Sigmoid colon (tissue), 7 donors: ENCODE measurements around the gene UNCX. TPM values are rescaled to one million over a fixed set of nuclear protein-coding genes. Genes with fewer than 3 reads are reported as not detected.
"Not testable (repeated sequence)": the region's sequence is repeated elsewhere in the genome, so short reads cannot be mapped to it uniquely, and the experiment has no call there.

Experiments used
- DNase-seq: peaks from one replicate; pipeline ENCODE4 v3.0.0-alpha.2; 2019
- H3K27ac ChIP-seq, 4 donors: fragments of 200-600 bp; sonication (generic); one replicate each; pipeline ENCODE4 v1.5.1; 2016 to 2019; ENCODE audit warnings: mild to moderate bottlenecking in 1 of 4
- H3K27me3 ChIP-seq, 3 donors: fragments of 200-600 bp; sonication (generic); one replicate each; pipeline ENCODE4 v1.5.1; 2019; ENCODE audit warnings: mild to moderate bottlenecking in 1 of 3
- H3K36me3 ChIP-seq, 4 donors: fragments of 200-600 bp; sonication (generic); one replicate each; pipeline ENCODE4 v1.5.1; 2016 to 2019
- H3K4me1 ChIP-seq, 4 donors: fragments of 200-600 bp; sonication (generic); one replicate each; pipeline ENCODE4 v1.5.1; 2017 to 2019
- H3K4me3 ChIP-seq, 4 donors: fragments of 200-600 bp; sonication (generic); one replicate each; pipeline ENCODE4 v1.5.1; 2017 to 2019; ENCODE audit warnings: mild to moderate bottlenecking in 2 of 4, moderate library complexity in 1 of 4
- H3K9me3 ChIP-seq, 4 donors: fragments of 200-600 bp in 3 of 4; sonication (generic) in 3 of 4; one replicate each; pipeline versions ENCODE4 v1.5.1 to v1.6.1; 2013 to 2019
- CTCF ChIP-seq, 4 experiments: fragments of 450-650 bp in 3 of 4; fragments of 200-600 bp in 1 of 4; IDR thresholded peaks; one replicate each; pipeline ENCODE4 v1.5.1; 2016 to 2019; ENCODE audit warnings: antibody characterized with exemption in 4 of 4, mild to moderate bottlenecking in 3 of 4, moderate library complexity in 2 of 4
- EP300 ChIP-seq, 4 donors: sonication (generic); formaldehyde crosslinking; IDR thresholded peaks; one replicate each; pipeline ENCODE4 v1.6.1; 2017; ENCODE audit warnings: antibody characterized with exemption in 4 of 4
- POLR2A ChIP-seq, 2 donors: fragments of 450-650 bp; IDR thresholded peaks; one replicate each; pipeline ENCODE4 v1.6.1; 2016; ENCODE audit warnings: antibody characterized with exemption in 2 of 2, mild to moderate bottlenecking in 2 of 2, moderate library complexity in 2 of 2
- POLR2AphosphoS5 ChIP-seq, 4 donors: sonication (generic); formaldehyde crosslinking; IDR thresholded peaks; one replicate each; pipeline ENCODE4 v1.6.1; 2017; ENCODE audit warnings: antibody characterized with exemption in 4 of 4
- WGBS, 2 donors: extraction: QIAGEN DNeasy Blood & Tissue Kit; methylation state at CpG; one replicate each; pipeline ENCODE4 v1.1.7; 2013; 5-methylcytosine and 5-hydroxymethylcytosine counted together
- intact Hi-C: fragments of 100-400 bp; cut with DNase I; formaldehyde crosslinking; loops from one replicate; pipeline ENCODE4 v1.15.1; 2023
- polyA plus RNA-seq, 3 donors: library from polyadenylated mRNA; stranded (reverse); fragments of 200-250 nt; gene quantifications; one replicate each; pipeline ENCODE4 v1.2.3, GENCODE V29; 2013
- total RNA-seq, 4 donors: library from RNA; depleted of rRNA; stranded (reverse); fragments of >200 nt; gene quantifications; one replicate each; pipeline ENCODE4 v1.1.0, GENCODE V29; 2016
- donor health status: healthy with polysubstance abuse.
- donor health status: Bipolar disorder and iron deficiency.
- donor health status: healthy.

Gene UNCX
- total and polyA plus RNA-seq, 7 donors, result not detected

- H3K9me3 ChIP-seq, result no peaks in the 10 kb centered on the region
- H3K4me1 ChIP-seq, result no peaks in the 10 kb centered on the region
- 59 to 63% methylated on average over 29 of the region's 29 CpGs for WGBS, 2 donors
- no peak overlapping the region for H3K4me3 ChIP-seq
- H3K27me3 ChIP-seq, result peaks cover 0 to 75% (median 55%) of the 10 kb centered on the region in 3 donors
- H3K36me3 ChIP-seq, result no peaks in the 10 kb centered on the region
- intact Hi-C loops, result no loop called here
- H3K27ac ChIP-seq, result no peak overlapping the region
- no peak for DNase-seq
- no peak for TF ChIP-seq POLR2A (IDR thresholded peaks at IDR 0.05)
- no peak for TF ChIP-seq CTCF (IDR thresholded peaks at IDR 0.05)
- no peak for TF ChIP-seq POLR2AphosphoS5 (IDR thresholded peaks at IDR 0.05)
- TF ChIP-seq EP300 (IDR thresholded peaks at IDR 0.05), result no peak
Measured at GRCh38 chr7:1269336-1269890, 36.7 kb downstream of the UNCX start.

DNA sequence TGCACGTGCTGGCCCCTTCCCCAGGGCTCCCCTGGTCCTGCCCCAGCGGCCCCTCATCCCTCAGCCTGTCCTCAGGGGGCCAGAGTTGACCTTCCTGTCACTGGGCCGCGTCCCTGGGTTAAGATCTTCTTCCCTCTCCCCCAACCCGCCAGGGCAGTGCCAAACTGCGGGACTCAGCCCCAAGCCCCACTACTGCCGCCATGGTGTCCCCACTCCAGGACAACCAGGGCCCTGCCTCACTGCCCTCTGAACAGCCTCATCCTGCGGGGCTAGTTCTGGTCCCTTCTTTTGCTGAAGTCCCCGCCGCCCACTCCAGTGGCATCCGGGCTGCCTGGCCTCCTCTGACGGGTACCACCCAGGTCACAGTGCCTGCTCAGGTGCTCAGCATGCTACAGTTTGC lies 37.5 kb downstream of the UNCX start:
- TF ChIP-seq POLR2A (IDR thresholded peaks at IDR 0.05) (no peak), POLR2AphosphoS5 (IDR thresholded peaks at IDR 0.05) (no peak), CTCF (IDR thresholded peaks at IDR 0.05) (no peak), EP300 (IDR thresholded peaks at IDR 0.05) (no peak)
- WGBS, 2 donors, result 72 to 80% methylated on average over 12 of the region's 12 CpGs
- no peaks in the 10 kb centered on the region for H3K36me3 ChIP-seq
- DNase-seq, result no peak
- H3K27me3 ChIP-seq, result peaks cover 2 to 75% (median 54%) of the 10 kb centered on the region in 3 donors
- no peak overlapping the region for H3K4me3 ChIP-seq
- no peak overlapping the region for H3K27ac ChIP-seq
- no peaks in the 10 kb centered on the region for H3K9me3 ChIP-seq
- no peaks in the 10 kb centered on the region for H3K4me1 ChIP-seq
- intact Hi-C loops, result no loop called here

DNA sequence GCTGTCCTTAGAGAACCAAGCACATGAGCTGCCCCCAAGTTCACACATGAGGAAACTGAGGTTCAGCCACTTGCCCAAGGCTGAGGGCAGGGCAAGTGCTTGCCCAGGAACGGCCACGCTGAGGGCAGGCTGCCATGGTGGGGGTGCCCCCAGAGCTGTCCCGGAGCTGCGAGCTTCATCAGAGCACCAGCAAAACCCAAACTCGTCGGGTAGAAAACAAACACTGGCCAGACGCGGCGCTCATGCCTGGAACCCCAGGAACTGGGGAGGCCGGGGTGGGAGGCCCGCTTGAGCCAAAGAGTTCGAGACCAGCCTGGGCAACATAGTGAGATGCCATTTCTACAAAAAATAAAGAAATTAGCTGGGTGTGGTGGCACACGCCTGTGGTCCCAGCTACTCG lies 38.4 kb downstream of the UNCX start:
- Histone ChIP-seq H3K27ac (no peak overlapping the region), H3K4me3 (no peak overlapping the region), H3K4me1 (no peaks in the 10 kb centered on the region), H3K27me3 (peaks cover 10 to 77% (median 57%) of the 10 kb centered on the region in 3 donors), H3K9me3 (no peaks in the 10 kb centered on the region), H3K36me3 (no peaks in the 10 kb centered on the region)
- intact Hi-C loops, result no loop called here
- WGBS, 2 donors, result 90 to 92% methylated on average over 14 of the region's 14 CpGs
- TF ChIP-seq EP300 (IDR thresholded peaks at IDR 0.05) (no peak), CTCF (IDR thresholded peaks at IDR 0.05) (no peak), POLR2A (IDR thresholded peaks at IDR 0.05) (no peak), POLR2AphosphoS5 (IDR thresholded peaks at IDR 0.05) (no peak)
- DNase-seq, result no peak

GRCh38 chr7:1271656-1272055 lies 39.0 kb downstream of the UNCX start:
- no peak for DNase-seq
- intact Hi-C loops, result no loop called here
- no peak for TF ChIP-seq POLR2AphosphoS5 (IDR thresholded peaks at IDR 0.05)
- TF ChIP-seq CTCF (IDR thresholded peaks at IDR 0.05), result no peak
- H3K36me3 ChIP-seq, result no peaks in the 10 kb centered on the region
- H3K27me3 ChIP-seq, result peaks cover 13 to 77% (median 57%) of the 10 kb centered on the region in 3 donors
- no peak overlapping the region for H3K27ac ChIP-seq
- WGBS, 2 donors, result 83 to 87% methylated on average over 14 of the region's 14 CpGs
- H3K4me3 ChIP-seq, result no peak overlapping the region
- no peaks in the 10 kb centered on the region for H3K9me3 ChIP-seq
- no peaks in the 10 kb centered on the region for H3K4me1 ChIP-seq

- H3K27me3 ChIP-seq, result peaks cover 13 to 74% (median 59%) of the 10 kb centered on the region in 3 donors
- H3K4me1 ChIP-seq, H3K27ac ChIP-seq, H3K36me3 ChIP-seq, H3K9me3 ChIP-seq, intact Hi-C loops, DNase-seq, H3K4me3 ChIP-seq: not testable (repeated sequence)
Measured at GRCh38 chr7:1272136-1272535, 39.5 kb downstream of the UNCX start.
